HG02884 (cell line): ENCODE measurements around the gene NCKAP5.

Source experiments
- ATAC-seq: cut with Tn5 transposase; IDR thresholded peaks from one replicate; pipeline ENCODE4 v1.9.1; 2021; ENCODE audit warnings: mild to moderate bottlenecking, moderate library complexity; ENCODE audit not compliant: unreplicated experiment

The NCKAP5 gene

DNA sequence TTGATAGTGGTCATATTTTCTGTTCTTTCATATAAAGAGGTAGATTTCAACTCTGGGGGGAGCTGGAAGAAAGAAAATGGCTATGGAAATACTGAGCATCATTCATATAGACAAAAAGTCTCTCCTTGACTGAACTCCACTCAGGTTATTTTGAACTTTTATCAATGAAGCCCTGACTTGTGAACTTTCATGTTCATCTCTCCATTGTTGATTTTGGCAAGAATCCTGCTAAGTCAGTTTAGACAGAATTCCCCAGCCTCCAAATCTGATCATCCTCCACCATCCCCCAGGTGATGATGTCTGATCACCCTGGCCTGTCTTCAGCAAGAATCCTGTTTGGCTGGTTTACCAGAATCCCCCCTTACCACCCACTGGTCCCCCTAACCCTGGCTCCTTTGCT lies 395.0 kb downstream of the NCKAP5 start:
- ATAC-seq, result no peak

DNA sequence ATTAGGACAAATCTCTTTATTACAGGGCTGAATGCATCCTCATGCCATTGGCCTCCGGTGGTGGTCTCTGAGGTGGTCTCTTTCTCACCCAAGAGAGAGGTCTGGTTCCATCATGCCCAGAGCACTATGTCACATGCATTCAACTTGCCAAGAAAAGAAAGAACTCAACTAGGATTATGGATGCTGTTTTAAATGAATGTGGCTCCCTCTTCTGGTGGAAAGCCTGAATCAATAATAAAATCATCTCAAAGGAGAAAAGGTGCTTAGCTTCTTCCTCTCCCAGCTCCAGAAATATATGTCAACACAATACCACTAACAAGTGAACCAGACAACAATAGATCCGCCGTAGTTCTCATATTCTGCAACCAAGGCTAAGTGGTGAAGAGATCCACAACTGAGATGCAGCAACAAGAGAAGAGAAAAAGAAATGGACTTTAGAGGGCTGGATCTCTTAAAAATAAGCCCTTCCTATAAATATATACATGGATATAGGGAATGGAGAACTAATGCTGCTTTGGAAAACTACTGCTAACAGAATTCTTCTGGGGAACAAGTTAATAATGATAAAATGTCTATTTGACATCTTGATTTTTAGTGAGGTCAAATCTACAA lies 396.8 kb downstream of the NCKAP5 start:
- no peak for ATAC-seq

DNA sequence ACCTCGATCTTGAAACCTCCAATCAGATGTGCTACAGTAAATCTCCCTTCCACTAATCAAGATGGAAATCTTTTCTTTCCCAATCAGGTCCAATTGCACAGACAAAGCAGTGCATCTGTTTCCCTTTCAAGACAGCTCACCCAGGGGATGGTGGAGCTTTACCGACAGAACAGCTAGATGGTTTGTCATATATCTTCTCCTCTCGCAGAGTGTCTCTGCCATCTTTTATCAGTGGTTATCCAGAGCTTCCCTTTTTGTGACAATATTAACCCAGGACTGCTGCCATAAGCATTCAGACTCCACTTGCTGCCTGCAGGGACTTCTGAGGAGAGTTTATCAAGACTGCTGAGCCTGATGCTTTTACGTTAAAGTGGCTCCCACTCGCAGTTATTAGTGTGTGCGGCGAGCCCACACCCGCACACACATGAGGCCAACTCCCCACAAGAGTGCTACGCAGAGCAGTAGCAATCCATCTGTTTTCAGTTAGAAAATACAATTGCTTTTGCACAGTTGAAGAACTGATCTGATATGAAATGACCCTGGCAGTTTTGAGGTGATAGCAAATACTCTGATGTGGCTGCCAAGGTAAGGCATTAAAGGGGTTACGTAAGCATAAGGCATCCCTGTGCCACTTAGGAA lies 398.9 kb downstream of the NCKAP5 start:
- ATAC-seq, result no peak

DNA sequence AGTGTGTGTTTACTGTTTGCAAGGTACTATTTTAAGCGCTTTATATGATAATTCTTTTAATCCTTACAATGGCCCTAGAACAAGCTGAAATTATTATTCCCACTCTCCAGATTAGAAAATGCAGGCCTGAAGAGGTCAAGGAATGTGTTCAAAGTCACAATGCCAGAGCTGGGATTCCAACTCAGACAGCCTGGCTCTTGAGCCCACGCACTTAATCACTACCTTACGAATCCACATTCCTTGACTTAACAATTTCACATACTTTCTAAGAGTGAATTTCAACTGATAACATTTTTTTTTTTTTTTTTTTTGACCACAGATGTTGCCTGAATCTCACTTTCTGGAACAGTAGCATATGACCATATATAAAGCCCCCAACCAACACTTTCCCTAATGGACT lies 400.3 kb downstream of the NCKAP5 start:
- ATAC-seq, result no peak

DNA sequence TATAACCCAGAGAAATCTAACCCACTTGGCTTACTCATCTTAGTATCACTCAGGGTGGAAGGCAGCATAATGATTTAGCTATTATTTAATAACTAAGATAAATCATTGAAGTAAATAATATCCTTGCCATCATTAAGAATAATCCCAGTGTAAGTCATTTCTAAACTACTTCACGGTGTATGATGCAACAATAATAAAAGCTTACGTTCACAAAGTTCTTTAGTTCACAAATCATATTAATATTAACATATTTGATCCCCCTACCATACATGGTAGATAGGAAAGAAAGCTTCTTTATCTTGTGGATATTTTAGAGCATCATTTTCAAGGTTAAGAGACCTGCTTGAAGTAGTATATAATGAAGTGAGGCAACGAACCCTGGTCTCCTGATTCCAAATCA lies 401.0 kb downstream of the NCKAP5 start:
- no peak for ATAC-seq

DNA sequence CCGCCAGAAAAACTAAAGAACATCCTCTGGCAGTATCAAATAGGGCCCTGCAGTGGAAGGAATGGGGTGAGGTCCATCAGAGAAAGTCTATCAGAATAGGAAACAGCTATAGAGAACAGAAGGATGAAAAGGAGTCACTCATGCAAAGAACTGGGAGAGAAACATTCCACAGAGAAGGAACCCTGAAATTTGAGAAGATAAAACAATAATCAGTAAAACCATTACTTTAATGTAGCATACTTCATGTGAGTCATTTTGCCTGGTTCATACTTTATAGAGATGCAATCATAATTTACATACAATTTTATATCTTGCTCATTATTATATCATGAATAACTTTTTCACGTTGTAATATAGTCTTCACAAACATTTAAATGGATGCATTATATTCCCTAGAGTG lies 402.2 kb downstream of the NCKAP5 start:
- no peak for ATAC-seq

DNA sequence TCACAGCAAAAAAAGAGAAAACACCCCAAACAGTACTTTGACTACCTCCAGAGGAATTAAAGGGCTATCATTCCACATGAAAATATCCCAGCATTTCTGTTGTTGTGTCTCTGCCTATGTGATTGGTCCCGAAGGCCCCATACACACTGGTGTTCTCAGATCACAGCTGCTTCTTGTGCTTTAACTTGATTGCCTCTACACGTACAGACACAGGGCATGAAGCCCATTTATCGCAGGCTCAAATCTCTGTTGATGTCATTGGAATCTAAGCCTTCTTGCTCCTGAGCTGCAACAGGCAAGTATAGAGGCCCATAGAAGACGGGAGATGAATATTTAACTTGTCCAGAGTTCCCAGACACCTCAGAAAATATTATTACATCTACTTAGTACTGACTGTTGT lies 405.2 kb downstream of the NCKAP5 start:
- no peak for ATAC-seq

DNA sequence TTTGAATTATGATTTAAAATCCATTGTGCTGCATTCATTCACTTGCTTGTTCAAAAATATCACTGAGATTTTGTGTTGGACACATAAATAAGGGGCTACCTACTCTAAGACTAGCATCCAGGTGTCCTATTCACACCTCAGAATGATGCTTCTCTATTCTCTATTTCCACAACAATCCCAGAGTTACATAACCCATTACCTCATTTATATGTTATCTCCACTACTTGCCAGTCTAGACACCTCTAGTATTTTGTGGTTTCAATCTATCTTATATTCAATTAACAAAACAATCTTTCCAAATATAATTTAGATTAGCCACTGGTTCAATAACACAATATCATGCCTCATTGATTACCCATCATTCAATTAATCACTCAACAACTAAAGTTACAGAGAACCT lies 409.8 kb downstream of the NCKAP5 start:
- ATAC-seq, result no peak

DNA sequence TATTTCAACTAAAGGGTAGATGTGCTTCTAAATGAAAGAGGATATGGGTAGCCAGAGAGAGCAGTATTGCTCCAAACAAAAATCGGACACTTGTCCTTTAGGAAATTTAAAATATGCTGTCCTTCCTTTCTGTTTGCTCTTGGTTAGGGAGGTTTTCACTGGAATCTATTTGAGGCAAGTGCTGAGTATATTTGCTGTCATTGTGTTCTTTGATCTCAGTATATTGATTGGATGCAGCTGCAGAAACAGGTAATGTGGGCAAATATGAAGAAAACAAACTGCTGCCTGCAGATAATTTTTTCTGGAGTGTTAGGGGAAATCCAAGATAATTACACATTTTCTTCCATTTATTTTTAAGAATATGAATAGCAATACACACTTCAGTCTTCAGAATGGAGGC lies 410.2 kb downstream of the NCKAP5 start:
- no peak for ATAC-seq

DNA sequence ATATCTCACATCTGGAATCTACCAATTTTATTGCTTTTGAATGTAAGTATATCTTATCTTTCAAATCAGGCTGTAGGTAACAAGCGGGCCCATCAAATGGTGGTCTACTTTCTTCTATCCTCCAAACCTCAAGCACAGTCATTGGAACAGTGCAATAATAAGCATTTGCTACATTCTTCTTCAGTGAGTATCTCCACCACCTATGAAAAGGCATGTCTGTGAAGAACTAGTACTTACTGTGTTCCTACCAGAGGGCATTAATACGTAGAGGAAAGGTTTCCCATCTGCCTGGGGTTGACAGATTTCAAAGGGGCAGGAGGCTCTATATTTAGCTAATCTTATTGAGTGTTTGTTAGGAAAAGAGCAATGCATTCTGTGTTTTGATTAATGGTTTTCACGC lies 411.1 kb downstream of the NCKAP5 start:
- no peak for ATAC-seq

DNA sequence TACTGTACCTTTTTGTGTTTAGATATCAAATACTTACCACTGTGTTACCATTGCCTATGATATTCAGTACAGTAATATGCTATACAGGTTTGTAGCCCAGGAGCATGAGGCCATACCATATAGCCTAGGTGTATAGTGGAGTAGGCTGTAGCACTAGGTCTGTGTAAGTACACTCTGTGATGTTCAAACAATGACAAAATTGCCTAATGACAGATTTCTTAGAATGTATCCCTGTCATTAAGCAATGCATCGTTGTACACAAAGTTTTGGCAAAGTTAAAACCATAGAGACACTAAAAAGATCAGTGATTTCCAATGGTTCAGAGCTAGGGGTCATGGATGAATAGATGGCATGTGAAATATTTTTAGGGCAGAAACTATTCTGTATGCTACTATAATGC lies 415.5 kb downstream of the NCKAP5 start:
- ATAC-seq, result no peak

DNA sequence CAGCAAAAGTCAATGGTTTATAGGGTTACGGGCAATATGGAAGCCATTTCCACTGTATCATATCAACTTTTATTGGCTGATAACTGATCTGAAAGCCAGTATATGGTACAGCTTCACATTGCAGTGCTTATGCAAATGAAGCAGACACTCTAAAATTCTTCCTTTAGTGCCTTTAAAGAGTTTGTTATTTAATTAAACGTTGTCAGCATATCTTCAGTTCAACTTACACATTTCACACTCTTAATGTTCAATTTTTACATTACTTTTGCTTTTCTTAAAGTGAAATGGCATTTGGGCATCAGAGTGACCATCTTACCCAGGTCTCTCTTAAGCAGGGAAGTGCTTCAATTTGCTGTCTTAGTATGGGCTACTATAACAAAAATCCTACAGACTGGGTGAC lies 420.1 kb downstream of the NCKAP5 start:
- no peak for ATAC-seq

DNA sequence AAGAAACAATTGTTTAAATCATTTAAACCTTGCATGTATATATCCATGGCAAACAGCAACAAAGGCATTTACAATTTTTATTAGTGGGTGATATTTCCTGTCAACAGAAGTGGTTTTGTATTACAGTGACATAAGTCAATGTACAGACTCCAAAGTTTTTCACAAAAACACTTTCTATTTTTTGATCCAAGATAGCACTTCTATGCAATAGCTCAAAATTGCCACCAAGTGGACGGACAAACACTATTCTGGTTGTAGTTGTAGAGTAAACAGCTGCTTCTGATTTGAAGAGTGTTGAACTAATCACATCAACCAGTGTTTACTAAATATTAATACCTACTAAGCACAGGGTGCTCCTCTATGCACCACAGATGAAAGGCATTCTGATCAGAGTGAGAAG lies 421.4 kb downstream of the NCKAP5 start:
- ATAC-seq, result no peak

DNA sequence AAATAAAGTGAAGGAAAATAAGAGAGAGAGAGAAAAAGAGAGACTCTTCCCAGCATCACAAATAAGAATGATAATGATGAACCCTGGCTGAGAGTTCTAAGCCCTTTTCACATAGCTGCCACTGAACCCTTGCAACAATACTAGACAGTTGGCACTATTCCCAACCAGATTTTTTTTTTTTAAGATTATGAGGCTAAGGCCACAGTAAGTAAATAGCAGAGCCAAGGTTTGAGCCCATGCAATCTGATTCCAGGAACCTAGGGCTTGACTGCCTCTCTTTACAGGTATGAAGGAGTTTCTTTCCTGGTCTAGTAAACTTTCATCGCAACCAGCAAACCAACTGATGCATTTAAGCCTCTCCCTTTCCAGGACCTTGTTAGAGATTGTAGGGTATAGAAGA lies 424.6 kb downstream of the NCKAP5 start:
- no peak for ATAC-seq

DNA sequence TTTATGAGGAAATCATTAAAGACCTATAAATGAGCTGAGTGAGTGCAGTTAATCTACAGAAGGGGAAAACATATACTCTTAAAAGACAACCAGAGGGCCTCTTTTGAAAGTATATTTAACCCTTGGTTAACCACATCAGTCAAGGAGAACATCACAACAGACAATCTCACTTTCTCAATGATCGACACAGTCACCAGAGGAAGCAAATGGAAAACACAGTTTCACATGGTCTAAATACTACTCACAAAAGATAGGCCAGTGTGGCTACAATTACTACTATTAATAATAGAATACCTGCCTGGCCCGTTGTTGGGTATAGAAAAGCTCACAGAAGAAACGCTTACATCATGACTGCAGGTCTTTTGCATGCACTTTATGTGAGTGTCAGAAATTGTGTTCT lies 426.2 kb downstream of the NCKAP5 start:
- ATAC-seq, result no peak

DNA sequence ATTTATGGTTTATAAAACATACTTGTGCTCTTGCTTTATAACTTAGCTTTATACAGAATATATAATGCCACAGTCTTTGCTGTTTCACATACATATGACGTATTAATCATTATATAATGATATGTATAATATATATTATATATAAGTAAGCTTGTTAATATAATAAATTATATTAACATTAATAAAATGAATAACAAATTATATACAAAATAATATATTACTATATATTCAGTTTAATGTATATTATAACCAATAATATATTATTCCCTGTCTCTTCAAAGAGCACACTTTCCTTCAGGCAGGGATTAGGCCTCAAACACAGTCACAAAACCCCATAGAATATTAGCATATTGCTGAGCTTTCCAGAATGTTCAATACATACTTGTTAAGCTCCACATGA lies 427.6 kb downstream of the NCKAP5 start:
- ATAC-seq, result no peak

DNA sequence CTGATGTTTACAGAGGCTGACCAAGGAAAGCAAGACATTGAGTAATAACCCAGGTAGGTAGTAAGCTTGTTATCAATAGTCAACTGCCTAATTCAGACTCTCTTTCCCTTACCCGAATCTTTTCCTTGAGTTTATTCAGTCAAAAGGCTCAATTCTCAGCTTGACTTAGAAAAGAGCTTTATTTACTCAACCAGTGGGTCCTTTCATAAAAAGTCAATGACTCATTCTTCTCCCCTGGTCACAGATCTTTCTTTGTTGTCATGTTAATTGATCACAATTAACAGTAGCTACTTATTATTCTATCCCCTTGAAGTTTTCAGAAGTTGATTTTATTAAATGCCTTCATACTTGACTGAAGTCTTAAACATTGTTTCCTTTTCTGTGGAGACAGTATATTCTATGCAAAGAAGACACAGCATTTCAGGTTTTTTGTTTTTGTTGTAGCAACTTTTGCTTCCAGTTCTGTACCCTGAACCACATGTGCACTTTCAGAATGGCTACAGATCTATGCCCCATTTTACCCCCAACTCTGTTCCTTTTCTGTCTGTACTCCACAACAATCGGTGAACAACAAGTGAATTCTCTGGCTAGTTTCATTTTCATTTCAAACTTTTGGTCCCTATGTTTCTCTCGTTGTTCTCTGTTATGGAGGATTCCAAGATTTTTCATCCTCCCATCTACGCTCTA lies 428.3 kb downstream of the NCKAP5 start:
- ATAC-seq, result no peak

DNA sequence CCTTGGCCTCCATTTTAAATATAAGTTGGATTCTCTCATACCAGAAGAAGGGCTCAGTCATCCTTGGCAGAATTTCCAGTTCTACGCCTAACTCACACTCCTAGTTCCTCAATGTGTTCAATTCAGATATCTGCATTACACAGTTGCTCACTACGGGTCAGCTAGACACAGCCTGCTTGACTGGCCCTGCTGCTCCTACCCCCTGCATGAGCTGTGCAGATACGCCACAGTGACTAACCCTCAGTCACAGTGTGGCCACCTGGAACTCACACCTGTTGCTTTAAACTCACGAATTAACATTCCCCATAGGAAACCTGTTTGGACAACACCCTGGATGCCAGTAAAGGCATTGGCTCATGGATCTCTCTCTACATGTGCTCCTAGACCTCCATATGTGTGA lies 429.6 kb downstream of the NCKAP5 start:
- no peak for ATAC-seq

DNA sequence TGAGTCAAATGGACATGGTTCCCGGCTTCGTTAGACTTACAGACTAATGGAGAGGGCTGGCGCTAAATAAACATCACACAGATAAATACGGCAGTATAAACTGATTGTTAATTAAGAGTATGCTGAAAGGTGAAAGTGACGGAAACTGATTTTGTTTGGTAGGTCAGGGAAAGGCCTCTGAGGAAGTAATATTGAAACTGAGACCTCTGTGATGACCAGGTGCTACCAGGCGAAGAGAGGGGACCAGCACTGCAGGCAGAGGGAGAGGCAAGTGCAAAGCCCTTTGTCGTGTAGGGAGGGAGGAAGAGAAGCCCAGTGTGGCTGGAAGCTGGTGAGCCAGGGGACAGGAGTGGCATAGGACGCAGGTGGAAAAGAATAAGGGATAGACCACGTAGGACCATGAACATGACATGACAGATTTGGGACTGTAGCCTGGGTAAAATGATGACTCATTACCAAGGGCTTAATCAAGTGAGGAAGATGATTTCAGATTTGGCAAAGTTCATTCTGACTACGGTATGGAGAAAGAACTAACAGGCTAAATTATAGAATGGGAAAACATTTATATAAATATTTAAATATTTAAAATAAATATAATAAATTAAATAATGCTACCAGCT lies 433.1 kb downstream of the NCKAP5 start:
- ATAC-seq, result no peak

DNA sequence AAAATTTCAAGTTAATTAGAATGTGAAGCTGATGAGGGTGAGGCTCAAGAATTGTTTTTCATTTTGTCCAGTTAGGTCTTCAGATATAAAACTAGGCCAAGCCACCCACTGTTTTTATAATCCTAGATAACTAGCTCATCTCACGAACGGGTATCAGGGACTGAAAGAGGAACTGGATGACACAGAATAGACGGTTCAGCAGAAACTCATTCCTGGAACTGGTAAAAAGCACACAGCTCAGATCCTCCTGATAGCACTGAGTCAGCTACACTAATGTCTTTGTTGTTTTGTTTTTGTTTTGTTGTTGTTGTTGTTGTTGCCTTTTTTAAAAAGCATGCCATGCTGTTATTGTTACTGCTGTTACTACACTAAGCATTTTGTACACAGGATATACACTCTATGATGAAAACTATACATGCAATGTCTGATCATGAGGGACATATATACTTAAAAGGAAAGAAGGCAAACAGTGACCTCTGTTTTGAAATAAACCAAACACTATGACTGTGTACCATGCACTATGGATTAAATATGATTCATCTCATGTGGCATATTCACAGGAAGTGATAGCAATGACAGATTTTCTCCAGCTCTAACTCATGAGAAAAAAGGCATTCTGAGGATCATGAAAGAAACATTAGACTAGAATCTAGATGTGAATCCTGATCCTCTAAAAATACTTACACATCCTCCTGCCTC lies 437.6 kb downstream of the NCKAP5 start:
- ATAC-seq, result no peak

DNA sequence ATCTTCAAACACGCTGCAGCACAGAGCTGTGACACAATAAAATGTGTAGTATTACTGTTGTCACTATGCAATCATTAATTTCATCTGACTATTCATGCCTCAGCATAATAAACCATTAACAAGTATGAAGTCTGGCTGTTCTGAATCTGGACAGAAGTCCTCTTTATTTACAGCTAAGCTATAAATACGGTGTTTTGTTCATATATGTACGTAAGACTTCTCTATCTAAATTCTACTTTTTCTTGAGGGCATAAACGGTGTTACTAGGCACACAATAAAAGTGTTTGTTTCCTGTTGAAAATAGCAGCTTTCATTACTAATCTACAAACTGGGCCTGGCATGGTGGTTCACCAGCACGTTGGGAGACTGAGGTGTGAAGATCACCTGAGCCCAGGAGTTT lies 443.8 kb downstream of the NCKAP5 start:
- no peak for ATAC-seq

DNA sequence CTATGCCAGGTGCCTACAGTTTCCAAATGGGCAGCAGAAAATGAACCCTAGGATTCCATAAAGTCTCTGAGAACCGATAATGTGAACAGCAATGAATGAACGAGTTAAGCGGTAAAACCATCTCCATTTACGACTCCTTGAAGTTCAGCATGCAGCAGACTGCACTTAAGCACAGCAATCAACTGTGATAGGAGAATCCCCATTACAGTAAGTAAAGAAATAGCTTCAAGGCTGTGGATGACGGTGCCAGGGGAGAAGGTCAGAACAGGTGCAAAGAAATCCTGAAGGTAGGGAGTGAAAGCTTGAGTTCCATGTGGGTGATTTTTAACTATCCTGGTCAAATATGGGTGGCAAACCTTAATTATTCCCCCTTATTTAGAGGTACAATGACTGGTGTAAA lies 444.4 kb downstream of the NCKAP5 start:
- no peak for ATAC-seq
